Measurements from ENCODE around the gene TMEM186.

GRCh38 chr16:8831871-8832716 is 34.7 kb upstream of the TMEM186 start:
- no peak for TF ChIP-seq CTCF (conservative IDR thresholded peaks at IDR 0.05 in 1 of 2, IDR thresholded peaks at IDR 0.05 in 1 of 2; ENCODE audit: extremely low read depth in 1 of 2, insufficient read depth in 1 of 2, low read depth in 1 of 2, low read length in 2 of 2)
- no peak for TF ChIP-seq EZH2 (IDR thresholded peaks at IDR 0.05; ENCODE audit: borderline replicate concordance, low read length)
